ENCODE measurements around the gene TMEM176B. TPM values are rescaled to one million over a fixed set of nuclear protein-coding genes. Genes with fewer than 3 reads are reported as not detected.

The TMEM176B gene
- total and polyA plus RNA-seq, 2 donors (not counting 1 experiment from before 2014, with no cell fraction given) = 0.25 to 1.4 TPM

DNA sequence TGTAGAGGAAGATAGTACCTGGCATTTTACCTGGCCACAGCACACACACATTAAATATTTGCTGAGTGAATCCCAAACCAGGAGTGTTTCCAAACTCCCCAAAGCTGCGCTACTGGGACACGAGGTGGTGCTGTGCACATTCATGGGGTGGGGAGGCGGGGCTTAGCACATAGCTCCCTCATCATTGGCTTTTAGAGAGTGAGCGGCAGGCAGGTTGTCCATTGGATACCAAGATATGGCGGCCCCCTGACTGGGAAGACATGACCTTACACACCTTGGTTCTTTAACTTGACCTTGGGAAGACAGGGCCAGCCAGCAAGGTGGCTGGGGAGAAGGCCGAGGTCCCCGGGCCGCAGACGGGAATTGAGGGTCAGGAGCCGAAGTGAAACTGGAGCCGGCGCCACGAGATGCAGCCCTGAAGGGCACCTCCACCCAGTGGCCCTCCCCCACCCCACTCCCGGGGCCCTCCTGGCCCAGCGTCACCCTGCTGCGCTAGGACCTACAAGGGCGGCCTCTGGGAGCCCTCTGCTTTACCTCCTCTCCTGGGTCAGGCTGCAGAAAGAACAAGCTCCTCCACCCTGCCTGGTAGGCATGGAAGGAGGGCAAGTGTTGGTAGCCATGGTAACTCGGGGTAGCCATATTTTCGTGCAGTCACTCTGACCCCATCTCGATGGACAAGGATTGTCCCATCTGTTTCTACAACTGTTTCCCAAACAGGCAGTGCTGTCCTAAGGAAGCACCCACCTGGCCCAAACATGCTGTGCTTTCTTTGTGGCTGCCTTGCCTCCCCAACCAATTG lies 24.4 kb upstream of the TMEM176B start:
- Mint-ChIP-seq H3K27ac (no peak overlapping the region), H3K4me3 (no peak overlapping the region)

More for the DNA sequence above, 24.4 kb upstream of the TMEM176B start:
- peaks cover 22% of the 10 kb centered on the region for H3K27me3 Mint-ChIP-seq
- WGBS (ENCODE audit: insufficient coverage) = 93% methylated on average over 19 of the region's 20 CpGs
- POLR2A ChIA-PET = no interaction called here
- no peaks in the 10 kb centered on the region for H3K4me1 ChIP-seq (ENCODE audit: control insufficient read depth in 2 of 2, insufficient read depth in 2 of 2, low read length in 2 of 2)
- H3K9me3 ChIP-seq (ENCODE audit: control extremely low read depth in 1 of 3, control insufficient read depth in 2 of 3, insufficient read depth in 1 of 3, low read length in 2 of 3) = peaks cover 0 to 8% (median 0%) of the 10 kb centered on the region in 3 donors
- CTCF ChIA-PET = no interaction called here
- H3K9ac ChIP-seq (ENCODE audit: low read length) = no peak overlapping the region
- no peaks in the 10 kb centered on the region for H4K20me1 ChIP-seq (ENCODE audit: control insufficient read depth, insufficient read depth, low read length, poor library complexity, severe bottlenecking)
- no peak for DNase-seq
- no peaks in the 10 kb centered on the region for H3K36me3 ChIP-seq (replicated peaks in 1 of 2; ENCODE audit: control extremely low read depth in 1 of 2, control insufficient read depth in 1 of 2, extremely low read depth in 1 of 2, insufficient read depth in 2 of 2, low read length in 1 of 2)
- H3K4me1 Mint-ChIP-seq = no peaks in the 10 kb centered on the region
- H3K9me3 Mint-ChIP-seq (ENCODE audit: insufficient read depth) = peaks cover 5% of the 10 kb centered on the region
- H3K27me3 ChIP-seq (replicated peaks in 1 of 4; ENCODE audit: control extremely low read depth in 1 of 4, control insufficient read depth in 3 of 4, insufficient read depth in 4 of 4, low read length in 3 of 4) = peaks cover 0 to 5% (median 1%) of the 10 kb centered on the region in 4 experiments
- no peaks in the 10 kb centered on the region for H3K79me2 ChIP-seq (ENCODE audit: control insufficient read depth, insufficient read depth, low read length)
- no peak for TF ChIP-seq EZH2 (IDR thresholded peaks at IDR 0.05; ENCODE audit: borderline replicate concordance, insufficient read depth, low read depth, low read length, poor library complexity, severe bottlenecking)
- TF ChIP-seq, protein P1, sequence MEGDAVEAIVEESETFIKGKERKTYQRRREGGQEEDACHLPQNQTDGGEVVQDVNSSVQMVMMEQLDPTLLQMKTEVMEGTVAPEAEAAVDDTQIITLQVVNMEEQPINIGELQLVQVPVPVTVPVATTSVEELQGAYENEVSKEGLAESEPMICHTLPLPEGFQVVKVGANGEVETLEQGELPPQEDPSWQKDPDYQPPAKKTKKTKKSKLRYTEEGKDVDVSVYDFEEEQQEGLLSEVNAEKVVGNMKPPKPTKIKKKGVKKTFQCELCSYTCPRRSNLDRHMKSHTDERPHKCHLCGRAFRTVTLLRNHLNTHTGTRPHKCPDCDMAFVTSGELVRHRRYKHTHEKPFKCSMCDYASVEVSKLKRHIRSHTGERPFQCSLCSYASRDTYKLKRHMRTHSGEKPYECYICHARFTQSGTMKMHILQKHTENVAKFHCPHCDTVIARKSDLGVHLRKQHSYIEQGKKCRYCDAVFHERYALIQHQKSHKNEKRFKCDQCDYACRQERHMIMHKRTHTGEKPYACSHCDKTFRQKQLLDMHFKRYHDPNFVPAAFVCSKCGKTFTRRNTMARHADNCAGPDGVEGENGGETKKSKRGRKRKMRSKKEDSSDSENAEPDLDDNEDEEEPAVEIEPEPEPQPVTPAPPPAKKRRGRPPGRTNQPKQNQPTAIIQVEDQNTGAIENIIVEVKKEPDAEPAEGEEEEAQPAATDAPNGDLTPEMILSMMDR (IDR thresholded peaks at IDR 0.05) = no peak
- no peak overlapping the region for H3K4me2 ChIP-seq (replicated peaks; ENCODE audit: low read depth, low read length, poor library complexity, severe bottlenecking)
- H3K4me3 ChIP-seq (ENCODE audit: control extremely low read depth in 1 of 5, extremely low read depth in 1 of 5, insufficient read depth in 1 of 5, low read depth in 2 of 5, low read length in 4 of 5) = no peak overlapping the region
- no peak for ATAC-seq (ENCODE audit: low read depth)
- H3K27ac ChIP-seq (ENCODE audit: low read length in 2 of 2) = no peak overlapping the region
- intact Hi-C loops (cut with micrococcal nuclease) = no loop called here
- no peak overlapping the region for H2AFZ ChIP-seq (ENCODE audit: insufficient read depth, low read depth, low read length, poor library complexity, severe bottlenecking)

Measured in B cell (primary cell).